ENCODE measurements around the gene CRP. TPM values are rescaled to one million over a fixed set of nuclear protein-coding genes. Genes with fewer than 3 reads are reported as not detected.
"Not testable (repeated sequence)": the region's sequence is repeated elsewhere in the genome, so short reads cannot be mapped to it uniquely, and the experiment has no call there.

CRP gene, protein sequence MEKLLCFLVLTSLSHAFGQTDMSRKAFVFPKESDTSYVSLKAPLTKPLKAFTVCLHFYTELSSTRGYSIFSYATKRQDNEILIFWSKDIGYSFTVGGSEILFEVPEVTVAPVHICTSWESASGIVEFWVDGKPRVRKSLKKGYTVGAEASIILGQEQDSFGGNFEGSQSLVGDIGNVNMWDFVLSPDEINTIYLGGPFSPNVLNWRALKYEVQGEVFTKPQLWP
- total RNA-seq = 0.42 TPM

DNA sequence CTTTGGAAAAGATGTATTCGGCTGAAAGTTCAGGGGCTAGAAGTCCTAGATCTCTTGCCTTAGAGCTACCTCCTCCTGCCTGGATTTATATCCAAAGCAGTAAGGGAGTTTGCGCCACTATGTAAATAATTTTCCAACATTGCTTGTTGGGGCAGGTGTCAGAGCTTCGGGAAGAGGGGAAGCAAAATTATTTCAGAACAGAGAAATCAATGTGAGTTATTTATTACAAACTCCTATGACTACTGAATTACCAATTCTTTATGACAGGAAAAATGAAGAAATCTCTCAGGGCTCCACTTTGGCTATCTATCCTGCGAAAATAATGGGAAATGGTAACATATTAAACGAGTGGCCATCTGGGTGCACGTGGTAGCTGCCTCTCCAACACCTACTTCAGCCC lies at the start of gene CRP:
Gene CRP (minus strand): TSS at position 61 of the 400 bp plus-strand sequence. CDS start 104 bp downstream, outside the sequence.
- Histone ChIP-seq H3K27me3 (ENCODE audit: insufficient read depth, low read length) (no peaks in the 10 kb centered on the region), H3K4me1 (ENCODE audit: insufficient read depth, low read length) (no peaks in the 10 kb centered on the region), H3K9me3 (ENCODE audit: low read depth, low read length) (peaks cover 4% of the 10 kb centered on the region), H3K4me3 (ENCODE audit: low read length) (no peak within 1 kb of the TSS)

DNA sequence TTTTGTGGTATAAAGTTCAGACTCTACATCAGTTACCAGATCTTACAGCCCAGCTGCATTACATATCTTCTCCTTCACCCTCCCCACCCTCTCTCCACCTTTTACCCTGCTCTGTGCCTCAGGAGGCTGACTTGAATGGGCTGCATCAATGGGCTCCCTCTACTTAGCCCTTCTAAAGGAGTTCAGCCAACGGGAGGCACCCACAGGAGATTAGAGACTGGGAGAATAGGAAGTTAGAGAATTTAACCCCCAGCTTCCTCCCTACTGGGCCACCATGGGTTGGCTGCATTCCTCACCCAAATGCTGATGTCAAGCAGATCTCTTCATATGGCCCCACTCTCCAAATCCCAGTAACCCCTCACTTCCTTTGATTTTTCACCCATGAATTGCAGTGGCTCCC lies 49.3 kb upstream of the CRP start:
- Histone ChIP-seq H3K4me1 (ENCODE audit: insufficient read depth, low read length) (no peaks in the 10 kb centered on the region), H3K27me3 (ENCODE audit: insufficient read depth, low read length) (no peaks in the 10 kb centered on the region), H3K9me3 (ENCODE audit: low read depth, low read length) (no peaks in the 10 kb centered on the region), H3K4me3 (ENCODE audit: low read length) (no peak overlapping the region)

DNA sequence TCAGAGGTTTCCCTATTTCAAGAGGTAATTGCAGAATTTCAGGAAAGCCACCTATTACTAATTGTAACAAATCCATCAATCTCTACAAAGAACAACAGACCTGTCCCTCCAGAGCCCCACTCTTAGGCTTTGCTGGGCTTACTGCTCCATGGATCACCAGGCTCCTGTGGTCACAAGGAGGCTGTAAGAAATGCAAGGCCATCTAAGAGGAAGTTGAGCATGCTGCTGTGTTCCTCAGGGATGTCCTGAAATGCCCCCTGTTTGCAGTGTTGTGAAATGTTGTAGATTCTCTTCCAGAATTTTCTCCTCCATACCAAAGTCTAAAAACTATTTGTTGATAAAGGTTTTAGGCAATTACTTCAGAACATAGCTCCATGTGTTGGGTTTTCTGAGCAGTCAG lies 42.0 kb upstream of the CRP start:
- peaks cover 15% of the 10 kb centered on the region for H3K4me1 ChIP-seq (ENCODE audit: insufficient read depth, low read length)
- no peaks in the 10 kb centered on the region for H3K9me3 ChIP-seq (ENCODE audit: low read depth, low read length)
- no peaks in the 10 kb centered on the region for H3K27me3 ChIP-seq (ENCODE audit: insufficient read depth, low read length)
- no peak overlapping the region for H3K4me3 ChIP-seq (ENCODE audit: low read length)

DNA sequence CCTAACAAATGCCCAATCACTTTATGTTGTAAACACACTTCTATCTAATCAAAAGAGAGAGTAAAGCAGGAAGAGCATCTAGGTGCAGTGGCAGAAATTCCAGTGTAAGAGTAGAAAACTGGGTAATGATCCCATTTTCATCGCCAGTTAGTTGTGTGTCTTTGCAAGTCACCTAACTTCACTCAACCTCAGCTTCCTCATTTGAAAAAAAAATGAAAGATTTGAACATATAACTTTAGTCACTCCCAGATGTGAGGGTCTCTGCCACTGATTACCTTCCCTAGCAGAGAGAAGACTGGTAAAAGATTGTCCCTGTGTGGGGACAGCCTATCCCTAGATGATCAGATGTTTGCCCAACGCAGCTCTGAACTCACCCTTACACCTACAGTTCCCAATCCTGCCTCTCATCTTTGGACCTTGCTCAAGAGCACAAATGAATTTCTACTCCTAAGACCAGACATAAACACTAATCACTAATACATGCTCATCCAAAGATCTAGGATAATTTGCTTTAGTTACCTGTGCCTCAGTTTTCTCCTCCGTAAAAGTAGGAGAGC lies 41.1 kb upstream of the CRP start:
- H3K27me3 ChIP-seq (ENCODE audit: insufficient read depth, low read length) = no peaks in the 10 kb centered on the region
- no peaks in the 10 kb centered on the region for H3K9me3 ChIP-seq (ENCODE audit: low read depth, low read length)
- peaks cover 15% of the 10 kb centered on the region for H3K4me1 ChIP-seq (ENCODE audit: insufficient read depth, low read length)
- H3K4me3 ChIP-seq (ENCODE audit: low read length) = no peak overlapping the region

DNA sequence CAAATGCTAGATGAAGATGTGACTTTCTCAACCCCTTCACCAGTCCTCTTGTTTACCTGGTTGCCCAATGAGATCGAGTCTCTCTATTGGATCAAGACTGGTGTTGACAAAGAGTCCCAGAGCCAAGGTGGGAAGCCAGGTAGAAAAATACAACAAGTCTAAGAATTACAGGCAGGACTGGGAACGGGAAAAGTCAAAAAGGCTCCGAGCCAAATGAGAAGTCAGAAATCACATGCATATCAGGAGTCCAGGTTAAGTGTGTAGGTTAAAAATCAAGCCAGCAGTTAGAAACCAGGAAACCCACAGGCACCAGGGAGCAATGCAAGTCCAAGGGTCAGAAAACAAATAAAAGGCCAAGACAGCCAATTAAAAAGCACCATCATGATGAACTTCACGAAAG lies 39.0 kb upstream of the CRP start:
- peaks cover 15% of the 10 kb centered on the region for H3K4me1 ChIP-seq (ENCODE audit: insufficient read depth, low read length)
- H3K27me3 ChIP-seq (ENCODE audit: insufficient read depth, low read length) = no peaks in the 10 kb centered on the region
- H3K9me3 ChIP-seq (ENCODE audit: low read depth, low read length) = no peaks in the 10 kb centered on the region
- no peak overlapping the region for H3K4me3 ChIP-seq (ENCODE audit: low read length)

DNA sequence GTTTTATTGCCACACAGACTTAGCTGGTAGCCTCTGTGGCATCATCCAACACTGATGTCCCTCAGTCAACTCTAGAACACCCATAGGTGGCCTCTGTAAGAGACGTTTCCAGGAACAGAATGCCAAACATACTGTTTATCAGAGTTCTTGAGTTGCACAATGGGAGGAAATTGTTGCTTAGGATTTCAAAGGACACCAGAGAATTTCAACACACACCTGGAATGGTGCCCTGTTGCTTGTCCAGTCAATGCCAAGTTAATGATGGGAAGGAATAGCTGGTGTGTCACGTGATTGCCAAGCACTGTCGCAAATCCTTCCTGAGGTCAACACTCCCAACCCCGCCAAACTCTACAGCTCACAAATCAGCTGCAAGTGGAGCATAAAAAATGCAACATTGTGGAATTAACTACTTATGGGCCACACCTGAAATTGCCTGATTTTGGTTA lies 37.8 kb upstream of the CRP start:
- Histone ChIP-seq H3K4me3 (ENCODE audit: low read length) (no peak overlapping the region), H3K27me3 (ENCODE audit: insufficient read depth, low read length) (no peaks in the 10 kb centered on the region), H3K4me1 (ENCODE audit: insufficient read depth, low read length) (peaks cover 15% of the 10 kb centered on the region), H3K9me3 (ENCODE audit: low read depth, low read length) (no peaks in the 10 kb centered on the region)

DNA sequence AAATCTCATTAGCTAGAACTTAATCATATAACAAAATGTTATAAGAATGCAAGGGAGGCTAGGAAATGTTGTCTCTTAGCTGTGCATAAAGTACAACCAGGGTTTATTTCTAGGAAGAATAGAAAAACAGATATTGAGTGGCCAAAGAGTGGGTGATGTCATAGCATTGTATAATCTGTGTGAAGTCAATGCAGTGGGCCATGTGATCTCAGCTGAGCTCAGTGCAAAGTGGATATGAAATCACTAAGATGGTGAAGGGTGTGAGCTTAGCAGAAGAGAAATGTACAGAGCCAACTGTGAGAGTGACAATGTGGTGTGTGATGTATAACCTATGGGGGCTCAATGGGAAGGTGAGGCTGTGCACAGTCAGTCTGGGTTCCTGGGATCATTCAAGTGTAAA lies 36.6 kb upstream of the CRP start:
- no peaks in the 10 kb centered on the region for H3K27me3 ChIP-seq (ENCODE audit: insufficient read depth, low read length)
- no peaks in the 10 kb centered on the region for H3K9me3 ChIP-seq (ENCODE audit: low read depth, low read length)
- H3K4me1 ChIP-seq (ENCODE audit: insufficient read depth, low read length) = peaks cover 7% of the 10 kb centered on the region
- H3K4me3 ChIP-seq (ENCODE audit: low read length) = no peak overlapping the region

DNA sequence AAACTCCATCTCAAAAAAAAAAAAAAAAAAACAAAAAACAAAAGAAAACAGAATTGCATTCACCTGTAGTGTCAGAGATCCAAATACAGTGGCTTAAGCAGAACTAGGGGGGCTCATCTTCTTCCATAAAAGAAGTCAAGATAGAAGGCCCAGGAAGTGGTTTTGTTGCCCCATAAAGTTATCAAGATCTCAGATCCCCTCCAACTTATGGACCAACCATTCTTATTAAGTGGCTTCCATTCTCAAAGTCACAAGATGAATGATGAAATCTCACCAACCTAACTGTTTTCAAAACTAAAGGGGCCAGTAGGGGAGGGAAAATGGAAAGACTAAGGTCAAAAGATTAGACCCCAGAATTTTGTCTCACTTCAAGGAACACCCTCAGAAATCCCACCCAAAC lies 36.2 kb upstream of the CRP start:
- Histone ChIP-seq H3K4me1 (ENCODE audit: insufficient read depth, low read length) (peaks cover 3% of the 10 kb centered on the region), H3K4me3 (ENCODE audit: low read length) (no peak overlapping the region), H3K27me3 (ENCODE audit: insufficient read depth, low read length) (no peaks in the 10 kb centered on the region), H3K9me3 (ENCODE audit: low read depth, low read length) (no peaks in the 10 kb centered on the region)

DNA sequence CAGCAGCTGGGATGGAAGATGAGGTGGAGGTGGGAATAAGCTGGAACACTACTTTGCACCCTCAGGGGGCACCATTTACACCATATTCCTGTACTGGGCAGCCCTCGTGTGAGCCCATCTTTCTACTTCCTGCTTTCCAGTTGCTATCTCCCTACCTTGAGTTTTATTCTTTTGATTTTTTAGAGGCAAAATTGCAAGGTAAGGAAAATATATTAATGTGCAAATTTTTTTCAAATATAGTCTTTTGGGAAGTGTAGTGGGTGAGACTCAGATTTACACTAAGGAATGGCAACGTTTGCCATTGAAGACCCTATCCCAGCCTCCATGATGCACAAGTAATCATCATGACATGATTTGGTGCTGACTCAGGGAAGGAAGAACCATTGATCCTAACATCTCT lies 35.2 kb upstream of the CRP start:
- H3K4me3 ChIP-seq (ENCODE audit: low read length) = no peak overlapping the region
- no peaks in the 10 kb centered on the region for H3K4me1 ChIP-seq (ENCODE audit: insufficient read depth, low read length)
- H3K9me3 ChIP-seq (ENCODE audit: low read depth, low read length) = no peaks in the 10 kb centered on the region
- no peaks in the 10 kb centered on the region for H3K27me3 ChIP-seq (ENCODE audit: insufficient read depth, low read length)

DNA sequence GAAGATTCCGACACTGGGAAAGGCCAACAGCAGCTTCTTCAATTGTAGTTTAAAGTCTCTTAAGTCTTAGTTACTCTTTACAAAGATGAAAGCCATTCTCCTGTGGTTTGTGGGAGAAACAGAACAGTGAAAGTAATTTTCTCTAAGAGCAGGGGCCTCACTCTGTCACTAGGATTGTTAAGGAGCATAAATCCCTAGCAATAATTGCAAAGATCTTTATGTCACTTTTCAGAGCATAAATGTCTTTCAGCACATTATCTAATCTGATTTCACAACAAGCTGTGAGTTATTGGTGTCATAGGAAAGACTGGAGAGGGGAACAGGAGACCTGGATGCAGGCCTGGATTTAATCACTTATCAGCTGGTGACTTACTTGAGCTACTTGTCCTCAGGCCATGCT lies 34.0 kb upstream of the CRP start:
- Histone ChIP-seq H3K4me1 (ENCODE audit: insufficient read depth, low read length) (no peaks in the 10 kb centered on the region), H3K4me3 (ENCODE audit: low read length) (no peak overlapping the region), H3K27me3 (ENCODE audit: insufficient read depth, low read length) (peaks cover 4% of the 10 kb centered on the region), H3K9me3 (ENCODE audit: low read depth, low read length) (no peaks in the 10 kb centered on the region)

DNA sequence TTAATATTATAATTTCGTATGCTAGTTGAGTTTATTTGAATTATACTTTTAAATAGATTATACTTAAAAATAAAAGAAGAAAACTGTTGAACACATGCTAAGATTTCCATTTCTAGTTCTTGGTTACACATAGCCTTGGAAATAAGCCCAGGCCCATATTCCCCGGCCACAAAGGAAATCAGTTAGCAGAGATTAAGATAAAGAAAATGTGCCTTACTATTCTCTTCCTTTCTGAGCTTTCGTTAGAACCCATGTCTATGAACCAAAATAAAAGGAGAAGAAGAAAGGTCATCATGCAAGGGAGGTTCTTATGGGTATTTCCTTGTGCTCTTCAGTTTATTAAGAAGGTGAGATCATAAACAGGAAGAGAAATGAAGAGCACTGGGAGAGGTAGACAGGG lies 32.3 kb upstream of the CRP start:
- Histone ChIP-seq H3K9me3 (ENCODE audit: low read depth, low read length) (no peaks in the 10 kb centered on the region), H3K4me1 (ENCODE audit: insufficient read depth, low read length) (no peaks in the 10 kb centered on the region), H3K27me3 (ENCODE audit: insufficient read depth, low read length) (peaks cover 4% of the 10 kb centered on the region)

DNA sequence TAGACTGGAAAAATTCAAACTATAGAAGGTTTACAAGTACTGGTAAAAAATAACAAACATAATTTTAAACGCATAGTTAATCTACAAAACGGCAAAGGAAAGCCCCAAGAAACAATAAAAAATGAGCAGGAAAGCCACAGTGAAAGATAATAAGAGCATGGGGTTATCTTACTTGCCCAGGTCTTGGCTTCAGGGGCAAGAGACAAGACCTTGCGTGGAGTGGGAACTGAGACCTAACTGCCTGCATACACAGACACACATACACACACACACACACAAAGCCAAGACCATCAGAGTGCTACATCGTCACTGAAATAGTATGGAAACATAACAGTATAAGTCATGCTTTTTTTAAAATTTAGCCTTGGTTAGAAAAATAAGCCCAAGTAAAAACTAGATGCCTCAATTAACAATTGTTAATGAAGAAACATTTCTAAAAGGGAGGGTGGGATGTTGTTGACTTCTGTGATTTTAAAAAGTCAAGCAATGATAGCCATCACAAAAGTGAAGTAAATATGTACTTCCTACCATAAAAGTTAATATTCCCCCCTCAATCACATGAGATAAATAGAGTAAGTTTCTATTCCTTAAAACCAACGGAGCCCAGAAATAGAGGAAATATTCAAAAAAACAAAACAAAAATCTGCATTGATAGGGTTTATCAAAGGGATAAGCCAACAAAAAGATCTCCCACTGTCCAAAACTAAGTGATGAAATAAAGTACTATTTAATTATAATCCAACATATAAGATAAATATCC lies 29.4 kb upstream of the CRP start:
- Histone ChIP-seq H3K9me3 (ENCODE audit: low read depth, low read length) (no peaks in the 10 kb centered on the region), H3K4me3 (ENCODE audit: low read length) (no peak overlapping the region), H3K4me1 (ENCODE audit: insufficient read depth, low read length) (no peaks in the 10 kb centered on the region), H3K27me3 (ENCODE audit: insufficient read depth, low read length) (peaks cover 4% of the 10 kb centered on the region)

More for the DNA sequence above, 32.3 kb upstream of the CRP start:
- H3K4me3 ChIP-seq (ENCODE audit: low read length) = no peak overlapping the region

DNA sequence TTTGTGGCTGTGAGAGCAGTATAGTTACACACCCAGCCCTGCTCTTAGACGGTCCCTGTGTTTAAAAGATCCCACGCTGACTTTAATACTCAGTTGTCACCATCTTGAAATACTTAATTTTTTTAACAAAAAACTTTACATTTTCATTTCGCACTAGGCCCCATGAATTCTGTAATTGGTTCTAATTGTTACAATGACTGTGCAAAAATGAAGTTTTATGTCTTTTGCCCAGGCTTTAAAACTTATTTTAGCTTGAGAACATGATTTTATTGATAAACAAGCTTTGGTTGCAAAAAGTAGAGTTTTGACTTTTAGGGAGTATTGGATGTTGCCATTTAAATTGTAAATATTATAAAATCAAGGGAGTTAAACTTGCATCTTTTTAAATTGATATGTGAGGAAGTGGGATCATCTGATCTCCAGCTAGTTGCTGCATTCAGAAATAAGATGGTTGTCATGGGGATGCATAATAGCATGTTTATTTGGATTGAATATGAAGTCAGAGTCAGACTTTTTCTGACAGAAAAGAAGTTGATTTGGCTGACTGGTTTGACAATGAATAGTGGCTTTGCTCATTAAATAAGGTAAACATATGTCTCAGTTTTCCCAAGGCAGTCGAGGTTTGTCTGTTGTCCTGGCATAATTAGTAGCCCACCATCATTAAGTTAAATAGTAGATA lies 23.0 kb upstream of the CRP start:
- Histone ChIP-seq H3K4me1 (ENCODE audit: insufficient read depth, low read length) (no peaks in the 10 kb centered on the region), H3K27me3 (ENCODE audit: insufficient read depth, low read length) (no peaks in the 10 kb centered on the region), H3K9me3 (ENCODE audit: low read depth, low read length) (no peaks in the 10 kb centered on the region), H3K4me3 (ENCODE audit: low read length) (no peak overlapping the region)

DNA sequence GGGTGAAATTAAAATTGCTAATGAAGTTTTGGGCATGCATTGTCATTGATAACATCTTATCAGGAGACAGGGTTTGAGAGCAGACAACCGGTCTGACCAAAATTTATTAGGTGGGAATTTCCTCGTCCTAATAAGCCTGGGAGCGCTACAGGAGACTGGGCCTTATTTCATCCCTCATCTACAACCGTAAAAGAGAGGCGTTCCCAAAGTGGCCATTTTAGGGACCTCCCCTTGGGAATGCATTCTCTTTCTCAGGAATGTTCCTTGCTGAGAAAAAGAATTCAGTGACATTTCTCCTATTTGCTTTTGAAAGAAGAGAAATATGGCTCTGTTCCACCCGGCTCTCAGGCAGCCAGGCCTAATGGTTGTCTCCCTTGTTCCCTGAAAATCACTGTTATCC lies 8.8 kb upstream of the CRP start:
- H3K27me3 ChIP-seq (ENCODE audit: insufficient read depth, low read length); H3K4me3 ChIP-seq (ENCODE audit: low read length); H3K4me1 ChIP-seq (ENCODE audit: insufficient read depth, low read length): not testable (repeated sequence)
- peaks cover 31% of the 10 kb centered on the region for H3K9me3 ChIP-seq (ENCODE audit: low read depth, low read length)

DNA sequence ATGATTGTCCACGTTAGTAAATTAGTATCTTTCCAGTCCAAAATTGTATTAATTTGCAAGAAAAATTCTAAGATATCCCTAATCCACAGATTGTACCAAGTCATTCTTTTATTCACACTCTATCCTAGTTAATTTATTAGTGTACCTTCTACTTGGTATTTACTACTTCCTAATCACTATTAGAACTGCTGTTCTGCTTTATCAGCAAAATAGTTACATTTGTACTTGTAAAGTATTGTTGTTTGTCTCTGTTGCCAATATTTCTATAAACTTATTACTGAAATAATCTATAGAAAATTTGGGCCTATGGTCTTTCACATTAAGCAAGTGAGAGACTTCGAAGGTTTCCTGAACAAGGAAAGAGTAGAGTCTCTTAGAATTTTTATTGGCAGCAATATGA lies 5.6 kb upstream of the CRP start:
- no peaks in the 10 kb centered on the region for H3K4me1 ChIP-seq (ENCODE audit: insufficient read depth, low read length)
- peaks cover 31% of the 10 kb centered on the region for H3K9me3 ChIP-seq (ENCODE audit: low read depth, low read length)
- H3K27me3 ChIP-seq (ENCODE audit: insufficient read depth, low read length) = no peaks in the 10 kb centered on the region
- H3K4me3 ChIP-seq (ENCODE audit: low read length) = no peak overlapping the region
